Measurements from ENCODE around the gene RNMT. TPM values are rescaled to one million over a fixed set of nuclear protein-coding genes. Genes with fewer than 3 reads are reported as not detected.

RNMT gene
- total RNA-seq, 1 experiment from 2014 or later: 58.2 TPM

GRCh38 chr18:13726232-13726971 is at the start of gene RNMT, which contains the start of gene FAM210A (continued):
- TF ChIP-seq, protein P1, sequence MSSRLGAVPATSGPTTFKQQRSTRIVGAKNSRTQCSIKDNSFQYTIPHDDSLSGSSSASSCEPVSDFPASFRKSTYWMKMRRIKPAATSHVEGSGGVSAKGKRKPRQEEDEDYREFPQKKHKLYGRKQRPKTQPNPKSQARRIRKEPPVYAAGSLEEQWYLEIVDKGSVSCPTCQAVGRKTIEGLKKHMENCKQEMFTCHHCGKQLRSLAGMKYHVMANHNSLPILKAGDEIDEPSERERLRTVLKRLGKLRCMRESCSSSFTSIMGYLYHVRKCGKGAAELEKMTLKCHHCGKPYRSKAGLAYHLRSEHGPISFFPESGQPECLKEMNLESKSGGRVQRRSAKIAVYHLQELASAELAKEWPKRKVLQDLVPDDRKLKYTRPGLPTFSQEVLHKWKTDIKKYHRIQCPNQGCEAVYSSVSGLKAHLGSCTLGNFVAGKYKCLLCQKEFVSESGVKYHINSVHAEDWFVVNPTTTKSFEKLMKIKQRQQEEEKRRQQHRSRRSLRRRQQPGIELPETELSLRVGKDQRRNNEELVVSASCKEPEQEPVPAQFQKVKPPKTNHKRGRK (CRISPR knock-in tag; IDR thresholded peaks at IDR 0.05; ENCODE audit: borderline replicate concordance): no peak
- TF ChIP-seq ZMAT4 (CRISPR knock-in tag; IDR thresholded peaks at IDR 0.05): no peak
- peak; percentile 72; the same call in 1 of the 2 replicates for TF ChIP-seq ZBTB21 (CRISPR knock-in tag; IDR thresholded peaks at IDR 0.05; ENCODE audit: borderline replicate concordance)
- TF ChIP-seq USF2 (CRISPR knock-in tag; IDR thresholded peaks at IDR 0.05): peak; percentile 99
- TF ChIP-seq ZSCAN18 (CRISPR knock-in tag; IDR thresholded peaks at IDR 0.05): no peak
- TF ChIP-seq MXD4 (CRISPR knock-in tag; IDR thresholded peaks at IDR 0.05; ENCODE audit: borderline replicate concordance): no peak
- peak; percentile 94 for TF ChIP-seq TEAD1 (CRISPR knock-in tag; IDR thresholded peaks at IDR 0.05)
- no peak for TF ChIP-seq ZNF263 (CRISPR knock-in tag; IDR thresholded peaks at IDR 0.05; ENCODE audit: low read depth)
- TF ChIP-seq, protein P2, sequence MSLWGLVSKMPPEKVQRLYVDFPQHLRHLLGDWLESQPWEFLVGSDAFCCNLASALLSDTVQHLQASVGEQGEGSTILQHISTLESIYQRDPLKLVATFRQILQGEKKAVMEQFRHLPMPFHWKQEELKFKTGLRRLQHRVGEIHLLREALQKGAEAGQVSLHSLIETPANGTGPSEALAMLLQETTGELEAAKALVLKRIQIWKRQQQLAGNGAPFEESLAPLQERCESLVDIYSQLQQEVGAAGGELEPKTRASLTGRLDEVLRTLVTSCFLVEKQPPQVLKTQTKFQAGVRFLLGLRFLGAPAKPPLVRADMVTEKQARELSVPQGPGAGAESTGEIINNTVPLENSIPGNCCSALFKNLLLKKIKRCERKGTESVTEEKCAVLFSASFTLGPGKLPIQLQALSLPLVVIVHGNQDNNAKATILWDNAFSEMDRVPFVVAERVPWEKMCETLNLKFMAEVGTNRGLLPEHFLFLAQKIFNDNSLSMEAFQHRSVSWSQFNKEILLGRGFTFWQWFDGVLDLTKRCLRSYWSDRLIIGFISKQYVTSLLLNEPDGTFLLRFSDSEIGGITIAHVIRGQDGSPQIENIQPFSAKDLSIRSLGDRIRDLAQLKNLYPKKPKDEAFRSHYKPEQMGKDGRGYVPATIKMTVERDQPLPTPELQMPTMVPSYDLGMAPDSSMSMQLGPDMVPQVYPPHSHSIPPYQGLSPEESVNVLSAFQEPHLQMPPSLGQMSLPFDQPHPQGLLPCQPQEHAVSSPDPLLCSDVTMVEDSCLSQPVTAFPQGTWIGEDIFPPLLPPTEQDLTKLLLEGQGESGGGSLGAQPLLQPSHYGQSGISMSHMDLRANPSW (CRISPR knock-in tag; conservative IDR thresholded peaks at IDR 0.05; ENCODE audit: low read depth): no peak
- no peak for TF ChIP-seq ATF6 (CRISPR knock-in tag; IDR thresholded peaks at IDR 0.05)
- TF ChIP-seq, protein P3, sequence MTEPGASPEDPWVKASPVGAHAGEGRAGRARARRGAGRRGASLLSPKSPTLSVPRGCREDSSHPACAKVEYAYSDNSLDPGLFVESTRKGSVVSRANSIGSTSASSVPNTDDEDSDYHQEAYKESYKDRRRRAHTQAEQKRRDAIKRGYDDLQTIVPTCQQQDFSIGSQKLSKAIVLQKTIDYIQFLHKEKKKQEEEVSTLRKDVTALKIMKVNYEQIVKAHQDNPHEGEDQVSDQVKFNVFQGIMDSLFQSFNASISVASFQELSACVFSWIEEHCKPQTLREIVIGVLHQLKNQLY (CRISPR knock-in tag; IDR thresholded peaks at IDR 0.05): no peak
- TF ChIP-seq NFE2L1 (CRISPR knock-in tag; IDR thresholded peaks at IDR 0.05): peak; percentile 90; the same call in 1 of the 2 replicates
- peak; percentile 46 for TF ChIP-seq ESRRA (CRISPR knock-in tag; IDR thresholded peaks at IDR 0.05; ENCODE audit: borderline replicate concordance)
- peak; percentile 78 for TF ChIP-seq ETV6 (CRISPR knock-in tag; IDR thresholded peaks at IDR 0.05)
- TF ChIP-seq ZNF121 (CRISPR knock-in tag; IDR thresholded peaks at IDR 0.05): no peak
- TF ChIP-seq NR2C2 (CRISPR knock-in tag; IDR thresholded peaks at IDR 0.05): no peak
- no peak for TF ChIP-seq ZNF423 (CRISPR knock-in tag; IDR thresholded peaks at IDR 0.05)
- TF ChIP-seq, protein P4, sequence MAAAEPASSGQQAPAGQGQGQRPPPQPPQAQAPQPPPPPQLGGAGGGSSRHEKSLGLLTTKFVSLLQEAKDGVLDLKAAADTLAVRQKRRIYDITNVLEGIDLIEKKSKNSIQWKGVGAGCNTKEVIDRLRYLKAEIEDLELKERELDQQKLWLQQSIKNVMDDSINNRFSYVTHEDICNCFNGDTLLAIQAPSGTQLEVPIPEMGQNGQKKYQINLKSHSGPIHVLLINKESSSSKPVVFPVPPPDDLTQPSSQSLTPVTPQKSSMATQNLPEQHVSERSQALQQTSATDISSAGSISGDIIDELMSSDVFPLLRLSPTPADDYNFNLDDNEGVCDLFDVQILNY (CRISPR knock-in tag; IDR thresholded peaks at IDR 0.05): peak; percentile 61; the same call in 1 of the 2 replicates
- TF ChIP-seq ZNF671 (CRISPR knock-in tag; IDR thresholded peaks at IDR 0.05): no peak
- TF ChIP-seq, protein P5, sequence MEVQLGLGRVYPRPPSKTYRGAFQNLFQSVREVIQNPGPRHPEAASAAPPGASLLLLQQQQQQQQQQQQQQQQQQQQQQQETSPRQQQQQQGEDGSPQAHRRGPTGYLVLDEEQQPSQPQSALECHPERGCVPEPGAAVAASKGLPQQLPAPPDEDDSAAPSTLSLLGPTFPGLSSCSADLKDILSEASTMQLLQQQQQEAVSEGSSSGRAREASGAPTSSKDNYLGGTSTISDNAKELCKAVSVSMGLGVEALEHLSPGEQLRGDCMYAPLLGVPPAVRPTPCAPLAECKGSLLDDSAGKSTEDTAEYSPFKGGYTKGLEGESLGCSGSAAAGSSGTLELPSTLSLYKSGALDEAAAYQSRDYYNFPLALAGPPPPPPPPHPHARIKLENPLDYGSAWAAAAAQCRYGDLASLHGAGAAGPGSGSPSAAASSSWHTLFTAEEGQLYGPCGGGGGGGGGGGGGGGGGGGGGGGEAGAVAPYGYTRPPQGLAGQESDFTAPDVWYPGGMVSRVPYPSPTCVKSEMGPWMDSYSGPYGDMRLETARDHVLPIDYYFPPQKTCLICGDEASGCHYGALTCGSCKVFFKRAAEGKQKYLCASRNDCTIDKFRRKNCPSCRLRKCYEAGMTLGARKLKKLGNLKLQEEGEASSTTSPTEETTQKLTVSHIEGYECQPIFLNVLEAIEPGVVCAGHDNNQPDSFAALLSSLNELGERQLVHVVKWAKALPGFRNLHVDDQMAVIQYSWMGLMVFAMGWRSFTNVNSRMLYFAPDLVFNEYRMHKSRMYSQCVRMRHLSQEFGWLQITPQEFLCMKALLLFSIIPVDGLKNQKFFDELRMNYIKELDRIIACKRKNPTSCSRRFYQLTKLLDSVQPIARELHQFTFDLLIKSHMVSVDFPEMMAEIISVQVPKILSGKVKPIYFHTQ (CRISPR knock-in tag; IDR thresholded peaks at IDR 0.05): no peak
- TF ChIP-seq, protein P6, sequence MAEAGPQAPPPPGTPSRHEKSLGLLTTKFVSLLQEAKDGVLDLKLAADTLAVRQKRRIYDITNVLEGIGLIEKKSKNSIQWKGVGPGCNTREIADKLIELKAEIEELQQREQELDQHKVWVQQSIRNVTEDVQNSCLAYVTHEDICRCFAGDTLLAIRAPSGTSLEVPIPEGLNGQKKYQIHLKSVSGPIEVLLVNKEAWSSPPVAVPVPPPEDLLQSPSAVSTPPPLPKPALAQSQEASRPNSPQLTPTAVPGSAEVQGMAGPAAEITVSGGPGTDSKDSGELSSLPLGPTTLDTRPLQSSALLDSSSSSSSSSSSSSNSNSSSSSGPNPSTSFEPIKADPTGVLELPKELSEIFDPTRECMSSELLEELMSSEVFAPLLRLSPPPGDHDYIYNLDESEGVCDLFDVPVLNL (CRISPR knock-in tag; IDR thresholded peaks at IDR 0.05; ENCODE audit: borderline replicate concordance, low read depth): no peak

Data from WTC11 (cell line).